HEK293 (cell line): Measurements from ENCODE around the gene KCNIP2.
A peak's percentile ranks its signal among the peaks of the same experiment; 100 is the strongest.

Experiments used
- EGR2 ChIP-seq: fragments of 450-650 bp; formaldehyde crosslinking; IDR thresholded peaks from 2 replicates; pipeline ENCODE4 v1.5.1; 2016; ENCODE audit warnings: low read depth, missing biosample characterization, missing genetic modification characterization
- FEZF1 ChIP-seq: fragments of 450-650 bp; formaldehyde crosslinking; IDR thresholded peaks from 2 replicates; pipeline ENCODE4 v1.5.1; 2016; ENCODE audit warnings: missing biosample characterization, missing genetic modification characterization
- OSR2 ChIP-seq: fragments of 450-650 bp; formaldehyde crosslinking; IDR thresholded peaks from 2 replicates; pipeline ENCODE4 v1.5.1; 2016; ENCODE audit warnings: missing biosample characterization, missing genetic modification characterization
- RBAK ChIP-seq: fragments of 450-650 bp; formaldehyde crosslinking; IDR thresholded peaks from 2 replicates; pipeline ENCODE4 v1.5.1; 2016; ENCODE audit warnings: missing biosample characterization, missing genetic modification characterization
- SCRT1 ChIP-seq: fragments of 450-650 bp; formaldehyde crosslinking; IDR thresholded peaks from 2 replicates; pipeline ENCODE4 v1.5.1; 2016; ENCODE audit warnings: missing biosample characterization, missing genetic modification characterization, borderline replicate concordance
- SP2 ChIP-seq: fragments of 450-650 bp; formaldehyde crosslinking; IDR thresholded peaks from 2 replicates; pipeline ENCODE4 v1.5.1; 2016; ENCODE audit warnings: missing biosample characterization, missing genetic modification characterization
- SP3 ChIP-seq: fragments of 450-650 bp; formaldehyde crosslinking; IDR thresholded peaks from 2 replicates; pipeline ENCODE4 v1.5.1; 2016; ENCODE audit warnings: missing biosample characterization, missing genetic modification characterization
- ZBTB1 ChIP-seq: fragments of 450-650 bp; formaldehyde crosslinking; IDR thresholded peaks from 2 replicates; pipeline ENCODE4 v1.5.1; 2016; ENCODE audit warnings: missing biosample characterization, missing genetic modification characterization
- ZBTB11 ChIP-seq: fragments of 450-650 bp; formaldehyde crosslinking; conservative IDR thresholded peaks from 2 replicates; pipeline ENCODE4 v1.5.1; 2016; ENCODE audit warnings: low read depth, missing biosample characterization, missing genetic modification characterization
- ZBTB21 ChIP-seq: fragments of 450-650 bp; formaldehyde crosslinking; IDR thresholded peaks from 2 replicates; pipeline ENCODE4 v1.5.1; 2017; ENCODE audit warnings: missing biosample characterization, missing genetic modification characterization
- ZEB2 ChIP-seq: fragments of 450-650 bp; formaldehyde crosslinking; IDR thresholded peaks from 2 replicates; pipeline ENCODE4 v1.5.1; 2016; ENCODE audit warnings: missing biosample characterization, missing genetic modification characterization
- ZFP41 ChIP-seq: fragments of 450-650 bp; formaldehyde crosslinking; IDR thresholded peaks from 2 replicates; pipeline ENCODE4 v1.5.1; 2016; ENCODE audit warnings: missing biosample characterization, missing genetic modification characterization, borderline replicate concordance
- ZNF121 ChIP-seq: fragments of 450-650 bp; formaldehyde crosslinking; IDR thresholded peaks from 2 replicates; pipeline ENCODE4 v1.5.1; 2016; ENCODE audit warnings: missing biosample characterization, missing genetic modification characterization
- ZNF132 ChIP-seq: fragments of 450-650 bp; formaldehyde crosslinking; IDR thresholded peaks from 2 replicates; pipeline ENCODE4 v1.5.1; 2017; ENCODE audit warnings: missing biosample characterization, missing genetic modification characterization, borderline replicate concordance
- ZNF146 ChIP-seq: fragments of 450-650 bp; formaldehyde crosslinking; IDR thresholded peaks from 2 replicates; pipeline ENCODE4 v1.5.1; 2016; ENCODE audit warnings: missing biosample characterization, missing genetic modification characterization
- ZNF169 ChIP-seq: fragments of 450-650 bp; formaldehyde crosslinking; IDR thresholded peaks from 2 replicates; pipeline ENCODE4 v1.5.1; 2016; ENCODE audit warnings: missing biosample characterization, missing genetic modification characterization
- ZNF18 ChIP-seq: fragments of 450-650 bp; formaldehyde crosslinking; IDR thresholded peaks from 2 replicates; pipeline ENCODE4 v1.5.1; 2016; ENCODE audit warnings: missing biosample characterization, missing genetic modification characterization
- ZNF23 ChIP-seq: fragments of 450-650 bp; formaldehyde crosslinking; IDR thresholded peaks from 2 replicates; pipeline ENCODE4 v1.5.1; 2016; ENCODE audit warnings: missing biosample characterization, missing genetic modification characterization, borderline replicate concordance
- ZNF239 ChIP-seq: fragments of 450-650 bp; formaldehyde crosslinking; IDR thresholded peaks from 2 replicates; pipeline ENCODE4 v1.5.1; 2016; ENCODE audit warnings: missing biosample characterization, missing genetic modification characterization
- ZNF24 ChIP-seq: fragments of 450-650 bp; formaldehyde crosslinking; IDR thresholded peaks from 2 replicates; pipeline ENCODE4 v1.5.1; 2016; ENCODE audit warnings: missing biosample characterization, missing genetic modification characterization
- ZNF335 ChIP-seq: fragments of 450-650 bp; formaldehyde crosslinking; conservative IDR thresholded peaks from 2 replicates; pipeline ENCODE4 v1.5.1; 2016; ENCODE audit warnings: missing biosample characterization, missing genetic modification characterization
- ZNF341 ChIP-seq: fragments of 450-650 bp; formaldehyde crosslinking; IDR thresholded peaks from 2 replicates; pipeline ENCODE4; 2016; ENCODE audit warnings: low read depth, missing biosample characterization, missing genetic modification characterization
- ZNF433 ChIP-seq: fragments of 450-650 bp; formaldehyde crosslinking; IDR thresholded peaks from 2 replicates; pipeline ENCODE4 v1.5.1; 2016; ENCODE audit warnings: missing biosample characterization, missing genetic modification characterization, low read depth
- ZNF488 ChIP-seq: fragments of 450-650 bp; formaldehyde crosslinking; IDR thresholded peaks from 2 replicates; pipeline ENCODE4 v1.5.1; 2016; ENCODE audit warnings: missing biosample characterization, missing genetic modification characterization
- ZNF549 ChIP-seq: fragments of 450-650 bp; IDR thresholded peaks from 2 replicates; pipeline ENCODE4 v1.5.1; 2018; ENCODE audit warnings: missing biosample characterization, missing genetic modification characterization, mild to moderate bottlenecking, inconsistent platforms, moderate library complexity
- ZNF600 ChIP-seq: fragments of 450-650 bp; formaldehyde crosslinking; IDR thresholded peaks from 2 replicates; pipeline ENCODE4 v1.5.1; 2016; ENCODE audit warnings: missing biosample characterization, missing genetic modification characterization
- ZNF629 ChIP-seq: fragments of 450-650 bp; formaldehyde crosslinking; IDR thresholded peaks from 2 replicates; pipeline ENCODE4 v1.5.1; 2017; ENCODE audit warnings: missing biosample characterization, missing genetic modification characterization
- ZNF747 ChIP-seq: fragments of 450-650 bp; formaldehyde crosslinking; IDR thresholded peaks from 2 replicates; pipeline ENCODE4 v1.5.1; 2016; ENCODE audit warnings: missing biosample characterization, missing genetic modification characterization
- ZNF76 ChIP-seq: fragments of 450-650 bp; formaldehyde crosslinking; IDR thresholded peaks from 2 replicates; pipeline ENCODE4; 2016; ENCODE audit warnings: low read depth, missing biosample characterization, missing genetic modification characterization, borderline replicate concordance
- ZSCAN16 ChIP-seq: fragments of 450-650 bp; formaldehyde crosslinking; IDR thresholded peaks from 2 replicates; pipeline ENCODE4 v1.5.1; 2016; ENCODE audit warnings: missing biosample characterization, missing genetic modification characterization
- TF ChIP-seq, protein P1 (sequence below): fragments of 450-650 bp; formaldehyde crosslinking; IDR thresholded peaks from 2 replicates; pipeline ENCODE4 v1.5.1; 2016; ENCODE audit warnings: missing biosample characterization, missing genetic modification characterization, low read depth
- TF ChIP-seq, protein P2 (sequence below): fragments of 450-650 bp; formaldehyde crosslinking; IDR thresholded peaks from 2 replicates; pipeline ENCODE4 v1.5.1; 2016; ENCODE audit warnings: missing biosample characterization, missing genetic modification characterization

Gene KCNIP2

GRCh38 chr10:101778781-101779543, 64.6 kb downstream of the KCNIP2 start (continued):
- TF ChIP-seq ZBTB11 (tag by site-specific recombination) (no peak), ZBTB21 (tag by site-specific recombination) (no peak), ZNF600 (tag by site-specific recombination) (peak; percentile 82), ZNF747 (no peak), ZEB2 (tag by site-specific recombination) (no peak), ZBTB1 (tag by site-specific recombination) (no peak), ZNF341 (tag by site-specific recombination) (no peak), FEZF1 (tag by site-specific recombination) (peak; percentile 82), ZNF488 (no peak), ZNF239 (tag by site-specific recombination) (no peak), SP2 (peak; percentile 61), ZSCAN16 (no peak), EGR2 (tag by site-specific recombination) (peak; percentile 99), ZNF629 (tag by site-specific recombination) (no peak), OSR2 (tag by site-specific recombination) (no peak), SP3 (tag by site-specific recombination) (no peak), ZFP41 (tag by site-specific recombination) (no peak), ZNF23 (tag by site-specific recombination) (no peak), ZNF18 (tag by site-specific recombination) (no peak), ZNF335 (tag by site-specific recombination) (no peak), ZNF169 (tag by site-specific recombination) (no peak), ZNF433 (no peak), ZNF76 (tag by site-specific recombination) (no peak), ZNF132 (no peak), ZNF549 (tag by site-specific recombination) (no peak), RBAK (tag by site-specific recombination) (no peak), ZNF24 (tag by site-specific recombination) (no peak), ZNF121 (tag by site-specific recombination) (no peak), SCRT1 (no peak), ZNF146 (peak; percentile 28; the same call in 1 of the 2 replicates)
- TF ChIP-seq, protein P1, sequence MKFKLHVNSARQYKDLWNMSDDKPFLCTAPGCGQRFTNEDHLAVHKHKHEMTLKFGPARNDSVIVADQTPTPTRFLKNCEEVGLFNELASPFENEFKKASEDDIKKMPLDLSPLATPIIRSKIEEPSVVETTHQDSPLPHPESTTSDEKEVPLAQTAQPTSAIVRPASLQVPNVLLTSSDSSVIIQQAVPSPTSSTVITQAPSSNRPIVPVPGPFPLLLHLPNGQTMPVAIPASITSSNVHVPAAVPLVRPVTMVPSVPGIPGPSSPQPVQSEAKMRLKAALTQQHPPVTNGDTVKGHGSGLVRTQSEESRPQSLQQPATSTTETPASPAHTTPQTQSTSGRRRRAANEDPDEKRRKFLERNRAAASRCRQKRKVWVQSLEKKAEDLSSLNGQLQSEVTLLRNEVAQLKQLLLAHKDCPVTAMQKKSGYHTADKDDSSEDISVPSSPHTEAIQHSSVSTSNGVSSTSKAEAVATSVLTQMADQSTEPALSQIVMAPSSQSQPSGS (tag by site-specific recombination): no peak
- TF ChIP-seq, protein P2, sequence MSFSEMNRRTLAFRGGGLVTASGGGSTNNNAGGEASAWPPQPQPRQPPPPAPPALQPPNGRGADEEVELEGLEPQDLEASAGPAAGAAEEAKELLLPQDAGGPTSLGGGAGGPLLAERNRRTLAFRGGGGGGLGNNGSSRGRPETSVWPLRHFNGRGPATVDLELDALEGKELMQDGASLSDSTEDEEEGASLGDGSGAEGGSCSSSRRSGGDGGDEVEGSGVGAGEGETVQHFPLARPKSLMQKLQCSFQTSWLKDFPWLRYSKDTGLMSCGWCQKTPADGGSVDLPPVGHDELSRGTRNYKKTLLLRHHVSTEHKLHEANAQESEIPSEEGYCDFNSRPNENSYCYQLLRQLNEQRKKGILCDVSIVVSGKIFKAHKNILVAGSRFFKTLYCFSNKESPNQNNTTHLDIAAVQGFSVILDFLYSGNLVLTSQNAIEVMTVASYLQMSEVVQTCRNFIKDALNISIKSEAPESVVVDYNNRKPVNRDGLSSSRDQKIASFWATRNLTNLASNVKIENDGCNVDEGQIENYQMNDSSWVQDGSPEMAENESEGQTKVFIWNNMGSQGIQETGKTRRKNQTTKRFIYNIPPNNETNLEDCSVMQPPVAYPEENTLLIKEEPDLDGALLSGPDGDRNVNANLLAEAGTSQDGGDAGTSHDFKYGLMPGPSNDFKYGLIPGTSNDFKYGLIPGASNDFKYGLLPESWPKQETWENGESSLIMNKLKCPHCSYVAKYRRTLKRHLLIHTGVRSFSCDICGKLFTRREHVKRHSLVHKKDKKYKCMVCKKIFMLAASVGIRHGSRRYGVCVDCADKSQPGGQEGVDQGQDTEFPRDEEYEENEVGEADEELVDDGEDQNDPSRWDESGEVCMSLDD (tag by site-specific recombination): no peak
